Astrocyte of the hippocampus (primary cell): ENCODE results near the gene LRRC8A.
"Not testable (repeated sequence)": the region's sequence is repeated elsewhere in the genome, so short reads cannot be mapped to it uniquely, and the experiment has no call there.

Experiments used
- DNase-seq: peaks from one replicate; pipeline ENCODE4 v3.0.0; 2011; ENCODE audit warnings: low read depth, low spot score

LRRC8A gene

DNA sequence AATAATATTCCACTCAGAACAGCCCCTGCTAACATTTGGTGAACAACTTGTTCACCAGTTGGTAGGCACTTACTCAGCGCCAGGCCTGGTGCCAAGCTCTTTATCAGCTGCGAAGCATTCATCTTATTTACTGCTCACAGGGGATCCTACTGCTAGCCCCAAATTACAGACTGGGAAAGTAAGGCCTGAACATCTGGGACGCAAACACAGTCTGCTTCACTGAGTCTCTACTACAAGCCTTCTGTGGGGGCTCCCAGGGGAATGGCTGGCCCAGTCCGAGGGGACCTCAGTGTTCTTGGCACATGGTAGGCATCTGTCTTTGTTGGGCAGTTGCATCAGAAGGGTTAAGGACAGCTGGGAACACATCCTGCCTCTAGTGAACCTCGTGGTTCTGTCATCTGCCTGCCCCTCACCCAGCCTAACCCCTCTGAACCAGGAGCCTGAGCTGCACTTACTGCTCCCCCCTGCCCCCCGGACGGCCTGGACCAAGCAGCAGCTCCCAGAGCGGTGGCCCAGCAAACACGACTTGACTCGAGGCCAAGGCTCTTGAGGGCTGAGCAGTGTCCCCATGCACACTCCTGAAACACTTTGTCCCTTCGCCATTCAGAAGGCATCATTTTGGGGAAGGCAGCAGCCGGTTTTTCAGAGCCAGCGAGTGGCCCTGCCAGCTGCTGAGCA is 38.6 kb downstream of the LRRC8A start, which contains the start of gene PHYHD1:
Gene PHYHD1 (plus strand): TSS at position 602 of the 678 bp plus-strand sequence. CDS start 1,342 bp downstream, outside the sequence.
- DNase-seq, result peak; percentile 70

DNA sequence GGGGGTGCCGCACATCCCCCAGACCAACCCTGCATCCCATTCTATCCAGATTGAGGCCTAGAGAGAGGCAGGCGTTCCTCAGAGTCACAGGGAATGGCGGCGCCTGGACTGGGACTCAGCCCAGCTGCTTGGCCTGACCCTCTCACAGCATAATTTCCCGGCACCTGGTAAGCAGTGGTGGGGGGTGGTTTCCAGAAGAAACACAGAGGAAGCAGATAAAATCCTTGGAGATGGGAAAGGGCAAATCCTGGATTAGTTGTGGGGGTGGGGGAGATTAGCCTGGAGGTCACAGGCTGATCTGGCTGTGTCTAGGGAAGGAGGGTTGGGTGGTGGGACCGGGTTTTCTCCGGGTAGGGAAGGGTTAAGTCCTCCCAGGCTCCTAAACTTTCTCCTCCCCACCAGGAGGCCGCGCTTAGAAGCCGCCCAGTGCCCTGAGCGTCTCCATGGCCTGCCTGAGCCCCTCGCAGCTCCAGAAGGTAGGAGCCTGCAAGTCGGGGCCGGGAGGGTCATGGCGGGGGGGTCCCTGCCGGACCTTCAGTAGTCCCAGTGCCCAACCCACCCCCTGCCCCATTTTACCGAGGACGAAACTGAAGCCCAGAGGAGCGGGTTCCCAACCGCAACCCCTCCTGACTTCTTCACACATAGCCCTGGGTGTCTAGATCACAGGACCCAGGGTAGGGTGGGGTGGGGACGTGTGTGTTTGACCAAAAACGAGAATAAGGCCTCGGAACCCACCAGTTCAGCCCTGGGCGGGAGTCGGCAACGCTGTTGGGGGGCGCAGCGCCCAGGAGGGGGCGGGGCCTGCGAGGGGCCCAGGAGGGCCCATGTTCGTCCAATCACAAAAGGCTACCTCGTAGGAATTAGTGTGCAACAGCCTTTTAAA is 40.2 kb downstream of the LRRC8A start:
- DNase-seq, result peak; percentile 71

DNA sequence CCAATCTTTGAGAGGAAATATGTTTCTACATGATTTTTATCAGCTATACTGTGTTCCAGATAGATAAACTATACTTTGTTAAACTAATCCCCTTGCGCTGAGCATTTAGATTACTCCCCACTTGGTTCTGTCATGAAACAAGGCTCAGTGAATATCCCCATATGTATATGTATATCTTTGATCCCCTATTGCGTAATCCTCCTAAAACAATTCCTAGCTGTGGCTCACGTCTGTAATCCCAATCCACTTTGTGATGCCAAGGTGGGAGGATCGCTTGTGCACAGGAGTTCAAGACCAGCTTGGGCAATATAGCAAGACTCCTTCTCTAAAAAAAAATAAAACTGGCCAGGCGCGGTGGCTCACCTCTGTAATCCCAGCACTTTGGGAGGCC is 41.6 kb downstream of the LRRC8A start:
- no peak for DNase-seq

DNA sequence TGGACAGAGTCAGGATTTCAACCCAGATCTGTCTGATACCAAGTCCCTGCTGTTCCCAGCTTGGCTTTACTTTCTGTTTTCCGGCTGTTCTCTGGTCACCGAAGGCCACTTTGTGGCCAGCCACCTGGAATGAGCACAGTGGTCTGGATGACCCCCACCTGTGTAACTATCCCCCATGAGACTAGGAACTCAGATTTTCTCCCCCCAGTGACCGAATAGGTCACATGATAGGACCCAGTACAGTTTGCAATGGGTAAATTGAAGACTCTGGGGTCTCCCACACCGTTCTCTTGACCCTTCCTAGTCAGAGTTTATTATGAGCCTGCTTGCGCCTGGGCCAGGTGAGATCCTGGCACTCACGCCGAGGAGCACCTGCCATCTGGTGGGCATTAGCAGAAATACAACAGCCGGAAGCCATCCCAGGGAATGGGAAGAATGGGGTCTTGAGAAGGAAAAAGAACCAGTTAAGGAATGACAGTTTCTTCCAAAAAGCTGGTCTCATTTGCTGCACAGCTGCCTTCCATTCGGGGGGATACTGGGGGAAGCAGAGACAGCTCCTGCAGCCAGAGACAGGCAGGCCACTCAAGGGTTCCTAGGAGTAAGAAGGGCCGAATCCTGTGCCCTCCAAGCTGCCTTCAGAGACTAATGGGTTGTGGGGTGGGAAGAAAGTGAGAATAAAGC is 45.9 kb downstream of the LRRC8A start:
- DNase-seq, result peak; percentile 77

DNA sequence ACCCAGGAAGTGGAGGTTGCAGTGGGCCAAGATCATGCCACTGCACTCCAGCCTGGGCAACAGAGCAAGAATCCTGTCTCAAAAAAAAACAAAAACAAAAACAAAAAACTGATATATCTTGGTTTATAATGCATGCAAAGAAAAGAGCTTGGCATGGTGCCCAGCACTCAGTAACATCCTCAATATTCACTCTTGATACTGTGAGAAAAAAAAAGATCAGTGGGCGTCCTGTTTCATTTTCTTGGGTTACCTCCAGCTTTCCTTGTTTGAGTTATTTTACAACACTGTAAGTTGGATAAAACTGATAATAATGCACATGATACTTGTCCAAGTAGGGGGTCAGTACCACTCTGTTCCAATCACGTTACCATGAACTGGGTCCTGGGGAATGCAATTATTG is 46.7 kb downstream of the LRRC8A start:
- DNase-seq, result no peak

DNA sequence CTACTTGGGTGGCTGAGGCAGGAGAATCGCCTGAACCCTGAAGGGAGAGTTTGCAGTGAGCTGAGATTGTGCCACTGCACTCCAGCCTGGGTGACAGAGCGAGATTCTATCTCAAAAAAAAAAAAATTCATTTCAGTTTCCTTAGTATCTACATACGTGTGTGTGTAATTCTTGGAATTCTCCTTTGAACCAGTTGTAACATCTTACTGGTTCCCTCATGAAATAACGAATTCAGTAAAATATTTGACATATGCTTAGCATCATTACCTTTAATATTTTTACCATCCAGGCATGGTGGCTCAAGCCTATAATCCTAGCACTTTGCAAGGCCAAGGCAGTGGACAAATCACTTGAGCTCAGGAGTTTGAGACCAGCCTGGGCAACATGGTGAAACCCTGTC is 47.6 kb downstream of the LRRC8A start:
- no peak for DNase-seq

DNA sequence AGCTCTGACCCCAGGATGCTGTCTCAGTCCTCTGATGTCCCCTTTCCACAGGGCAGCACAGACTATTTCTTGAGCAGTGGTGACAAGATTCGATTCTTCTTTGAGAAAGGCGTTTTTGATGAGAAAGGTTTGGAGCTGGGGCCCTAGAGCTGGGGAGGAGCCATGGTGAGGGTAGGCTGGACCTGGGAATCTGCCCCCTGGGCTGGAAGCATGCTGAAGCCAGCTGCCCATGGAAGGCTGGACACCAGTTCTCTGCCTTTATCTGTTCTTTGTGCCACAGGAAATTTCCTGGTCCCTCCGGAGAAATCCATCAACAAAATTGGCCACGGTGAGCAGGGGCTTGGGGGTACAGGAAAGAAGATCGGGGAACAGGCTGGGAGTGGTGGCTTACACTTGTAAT is 51.8 kb downstream of the LRRC8A start:
- DNase-seq, result no peak

DNA sequence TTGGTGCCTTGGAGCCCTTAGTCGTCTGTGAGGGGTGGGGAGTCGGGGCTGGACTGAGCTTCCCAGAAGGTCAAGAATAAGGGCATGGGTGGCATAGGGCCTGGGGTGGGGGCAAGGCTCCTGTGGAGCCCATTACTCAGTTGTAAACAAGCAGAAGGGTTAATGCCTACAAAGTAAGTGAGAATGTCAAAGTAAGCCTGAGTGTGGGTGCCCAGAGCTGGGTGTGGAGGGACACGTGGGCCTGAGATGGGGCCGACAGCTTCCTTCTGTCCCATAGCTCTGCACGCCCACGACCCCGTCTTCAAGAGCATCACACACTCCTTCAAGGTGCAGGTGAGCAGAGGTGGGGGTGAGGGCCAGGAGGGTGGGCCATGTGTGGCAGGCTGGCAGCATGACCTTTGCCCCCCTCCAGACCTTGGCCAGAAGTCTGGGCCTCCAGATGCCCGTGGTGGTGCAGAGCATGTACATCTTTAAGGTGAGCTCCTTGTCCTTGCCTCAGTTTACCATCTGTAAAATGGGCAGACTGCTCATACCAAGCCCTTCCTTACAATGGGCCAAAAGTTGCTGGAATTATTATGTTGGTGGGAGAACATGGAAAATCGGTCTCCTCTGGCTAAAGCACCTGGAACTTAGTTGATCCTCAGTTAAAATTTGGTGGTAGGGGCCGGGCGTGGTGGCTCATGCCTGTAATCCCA is 54.4 kb downstream of the LRRC8A start:
- no peak for DNase-seq

DNA sequence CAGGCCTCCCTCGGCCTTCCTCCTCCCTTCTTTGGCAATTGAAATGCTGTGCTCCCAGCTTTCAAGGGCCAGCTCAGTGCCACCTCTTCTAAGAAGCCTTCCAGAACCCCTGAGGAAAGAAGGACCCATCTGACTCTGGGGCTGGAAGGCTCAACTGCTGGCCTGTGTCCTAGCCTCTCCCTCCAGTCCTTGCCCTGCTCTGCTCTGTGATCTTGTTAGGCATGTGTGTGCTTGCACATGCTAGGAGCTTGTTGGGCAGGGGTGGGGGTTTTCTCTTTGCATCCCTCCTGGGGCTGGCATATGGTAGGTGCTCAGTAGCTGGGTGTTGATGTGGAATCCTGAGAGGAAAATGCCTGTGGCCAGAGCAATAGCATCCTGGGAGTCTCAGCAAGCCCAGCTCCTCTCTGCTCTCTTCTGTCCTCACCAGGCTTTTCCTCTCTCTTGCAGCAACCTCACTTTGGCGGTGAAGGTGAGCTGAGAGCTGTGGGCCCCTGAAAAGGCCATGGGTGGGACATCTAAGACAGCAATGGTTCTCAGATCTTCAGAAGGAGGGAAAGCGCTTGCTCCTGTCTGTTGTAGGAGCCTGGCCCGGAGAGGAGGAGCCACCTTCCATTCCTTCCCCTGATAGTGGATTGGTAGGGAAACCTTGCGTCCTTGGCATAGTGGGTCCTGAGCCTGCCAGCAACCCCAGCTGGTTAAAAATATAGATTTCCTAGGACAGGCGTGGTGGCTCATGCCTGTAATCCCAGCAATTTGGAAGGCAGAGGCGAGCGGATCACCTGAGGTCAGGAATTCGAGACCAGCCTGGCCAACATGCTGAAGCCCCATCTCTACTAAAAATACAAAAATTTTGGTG is 55.6 kb downstream of the LRRC8A start:
- no peak for DNase-seq

DNA sequence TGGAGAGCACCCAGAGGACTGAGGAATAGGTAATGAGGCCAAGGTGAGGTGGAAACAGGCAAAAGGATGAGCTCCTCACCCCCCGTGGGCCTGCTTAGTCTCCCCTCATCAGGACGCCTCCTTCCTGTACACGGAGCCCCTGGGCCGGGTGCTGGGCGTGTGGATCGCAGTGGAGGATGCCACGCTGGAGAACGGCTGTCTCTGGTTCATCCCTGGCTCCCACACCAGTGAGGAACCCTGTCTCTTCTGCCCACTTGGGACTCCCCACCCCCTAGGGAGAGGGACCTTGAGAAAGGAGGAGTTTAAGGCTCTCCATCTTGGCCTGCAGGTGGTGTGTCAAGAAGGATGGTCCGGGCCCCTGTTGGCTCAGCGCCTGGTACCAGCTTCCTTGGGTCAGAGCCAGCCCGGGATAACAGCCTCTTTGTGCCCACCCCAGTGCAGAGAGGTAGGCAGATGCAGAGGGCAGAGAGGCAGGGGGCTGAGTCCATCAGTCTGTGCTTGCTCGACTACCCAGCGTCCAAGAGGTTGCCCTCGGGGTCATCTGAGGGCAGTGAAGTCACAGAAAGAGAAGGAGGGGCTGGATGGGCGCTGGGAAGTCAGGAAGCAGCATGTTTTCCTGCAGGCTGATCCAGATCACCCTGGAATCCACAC is 58.5 kb downstream of the LRRC8A start:
- no peak for DNase-seq

DNA sequence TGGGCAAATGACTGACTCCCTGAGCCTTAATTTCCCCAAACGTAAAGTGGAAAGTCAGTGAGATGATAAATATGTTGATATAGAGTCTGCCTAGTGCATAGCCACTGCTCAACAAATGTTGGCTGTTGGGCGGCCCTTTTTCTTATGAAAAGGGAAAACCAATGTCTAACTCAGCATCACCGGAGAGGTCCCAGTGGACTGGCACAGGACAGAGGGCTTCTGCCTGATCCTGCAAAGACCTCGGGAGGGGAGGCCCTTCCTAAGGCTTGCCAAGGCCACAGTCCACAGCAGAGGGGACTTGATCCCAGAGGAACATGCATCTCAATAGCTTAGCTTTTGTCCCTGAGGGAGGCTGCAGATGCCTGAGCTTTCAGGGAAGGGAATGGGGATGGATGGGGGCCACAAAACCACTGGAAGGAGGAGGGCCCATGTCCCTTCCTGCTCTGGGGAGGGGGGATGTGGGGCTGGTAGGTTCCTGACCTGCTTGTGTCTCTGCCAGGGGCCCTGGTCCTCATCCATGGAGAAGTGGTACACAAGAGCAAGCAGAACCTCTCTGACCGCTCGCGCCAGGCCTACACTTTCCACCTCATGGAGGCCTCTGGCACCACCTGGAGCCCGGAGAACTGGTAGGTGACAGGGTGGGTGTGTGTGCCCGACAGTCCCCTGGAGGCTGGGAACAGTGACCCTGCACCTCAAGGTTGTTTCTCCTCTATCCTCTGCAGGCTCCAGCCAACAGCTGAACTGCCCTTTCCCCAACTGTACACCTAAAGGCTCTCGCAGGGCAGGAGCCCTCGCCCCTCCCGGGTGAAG is 59.2 kb downstream of the LRRC8A start:
- DNase-seq, result no peak

DNA sequence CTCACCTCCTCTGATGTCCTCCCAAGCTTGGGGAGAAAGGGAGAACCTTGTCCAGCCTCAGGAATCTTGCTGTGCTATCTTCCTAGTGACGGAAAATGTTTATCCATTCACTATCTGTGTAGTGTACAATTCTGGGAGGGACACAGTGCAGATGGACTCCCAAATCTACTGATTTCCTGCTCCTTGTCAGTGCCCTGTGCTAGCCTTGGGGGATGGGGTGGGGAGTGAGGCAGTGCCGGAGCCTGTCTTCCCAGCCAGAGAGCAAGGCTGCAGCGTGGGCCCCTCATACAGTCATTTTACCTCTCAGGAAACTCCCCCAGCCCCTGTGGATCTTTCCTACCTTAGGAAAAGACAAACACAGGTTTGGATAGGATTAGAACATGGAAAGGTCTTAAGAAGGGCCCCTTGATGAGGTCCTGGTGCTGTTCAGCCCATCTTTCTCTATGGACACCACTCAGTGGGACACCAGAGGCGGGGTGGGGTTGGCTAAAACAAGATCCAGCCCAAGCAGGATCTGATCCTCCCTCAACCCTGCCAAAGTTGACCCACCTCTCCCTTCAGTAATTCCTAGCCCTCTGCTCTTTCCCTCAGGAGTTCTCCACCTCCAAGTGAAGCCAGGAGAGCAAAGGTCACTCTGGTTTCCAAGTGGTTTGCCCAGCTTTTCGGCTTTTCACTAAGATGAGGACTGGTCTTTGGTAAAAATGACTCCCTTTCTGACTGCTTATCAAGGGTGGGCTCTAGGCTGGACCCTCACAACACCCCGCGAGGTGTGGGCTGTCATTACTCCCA is 62.1 kb downstream of the LRRC8A start:
- DNase-seq, result no peak

DNA sequence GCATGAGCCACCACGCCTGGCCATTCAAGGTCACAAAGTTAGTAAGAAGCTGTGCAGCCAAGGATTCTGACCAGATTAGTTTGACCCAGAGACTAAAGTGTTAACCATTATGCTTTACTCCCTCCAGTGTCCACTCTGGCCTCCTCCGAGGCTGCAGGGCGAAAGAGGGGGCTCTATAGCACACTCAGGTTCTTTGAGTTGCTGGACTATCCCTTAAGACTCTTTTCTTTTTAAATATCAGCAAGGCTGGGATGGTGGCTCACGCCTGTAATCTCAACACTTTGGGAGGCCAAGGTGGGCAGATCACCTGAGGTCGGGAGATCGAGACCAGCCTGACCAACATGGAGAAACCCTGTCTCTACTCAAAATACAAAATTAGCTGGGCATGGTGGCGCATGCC is 63.0 kb downstream of the LRRC8A start:
- not testable (repeated sequence) for DNase-seq

DNA sequence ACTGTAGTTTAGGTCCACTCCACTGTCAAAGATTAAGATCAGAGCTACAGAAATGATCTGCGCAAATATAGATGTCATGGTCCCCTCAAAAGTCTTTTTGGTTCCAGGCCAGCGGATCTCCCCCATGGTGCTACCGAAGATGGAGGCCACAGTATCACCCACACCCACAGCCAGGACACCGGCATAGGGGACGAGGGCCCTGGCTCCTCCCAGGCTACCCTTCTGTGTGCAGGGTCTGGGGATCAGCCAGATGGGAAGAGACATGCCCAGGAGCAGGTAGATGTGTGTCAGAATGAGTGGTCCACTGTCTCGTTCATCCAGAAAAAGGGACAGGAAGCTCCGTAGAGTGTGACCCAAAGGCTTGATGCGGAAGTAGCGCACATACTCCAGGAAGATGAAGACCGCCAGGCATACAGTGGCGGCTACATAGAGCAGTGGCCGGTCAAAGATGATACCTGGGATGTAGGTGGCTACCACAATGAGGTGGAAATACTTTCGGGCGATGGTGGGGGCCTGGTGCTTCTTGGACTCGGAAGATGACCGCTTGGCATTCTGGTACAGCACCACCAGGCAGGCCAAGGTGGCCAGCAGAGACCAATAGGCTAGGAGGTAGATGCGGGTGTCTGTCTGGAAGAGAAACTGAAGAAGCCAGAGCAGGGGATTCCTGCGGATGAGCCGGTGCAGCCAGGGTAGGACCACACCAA is 64.0 kb downstream of the LRRC8A start:
- DNase-seq, result no peak

DNA sequence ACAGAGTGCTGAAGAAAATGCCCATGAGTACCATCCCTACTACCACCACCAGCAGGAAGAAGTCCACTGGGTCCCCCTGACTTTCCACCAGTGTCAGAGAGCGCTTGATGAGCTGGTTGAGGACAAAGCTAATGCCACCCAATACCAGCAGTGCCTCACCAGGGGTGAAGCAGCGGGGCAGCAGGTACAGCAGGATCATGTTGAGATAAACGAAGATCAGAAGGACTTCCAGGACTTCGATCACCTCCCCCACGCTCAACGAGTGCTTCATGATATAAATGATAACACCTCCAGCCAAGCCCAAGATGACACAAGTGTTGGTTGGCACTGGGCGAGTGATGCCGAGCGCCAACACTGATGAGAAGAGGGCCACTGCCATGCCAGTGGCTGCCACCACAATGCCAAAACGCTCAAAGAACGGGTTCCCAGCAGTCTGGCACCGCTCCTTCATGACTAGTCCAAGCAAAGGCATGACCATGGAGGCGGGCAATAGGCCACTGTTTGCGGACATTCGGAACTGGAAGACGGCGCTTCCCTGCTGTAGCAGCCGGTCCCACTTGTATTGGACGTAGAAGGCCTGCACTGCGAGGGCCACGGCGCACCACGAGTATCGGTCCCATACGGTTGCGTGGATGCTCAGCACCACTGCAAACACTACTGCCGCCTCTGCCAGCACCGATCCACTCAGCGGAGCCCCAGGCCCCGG is 64.8 kb downstream of the LRRC8A start:
- peak; percentile 56 for DNase-seq

DNA sequence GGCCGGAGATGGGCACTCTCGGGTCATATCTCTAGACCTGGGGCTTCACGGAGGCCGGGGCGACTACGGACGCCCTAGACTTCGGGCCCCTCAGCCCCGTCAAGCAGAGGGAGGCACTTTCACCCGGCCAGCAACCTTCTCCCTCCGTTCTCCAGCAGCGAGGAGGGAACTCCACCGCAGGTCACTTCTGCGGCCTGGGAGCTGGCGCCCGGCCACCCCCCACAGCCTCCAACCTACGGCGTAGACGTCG is 65.3 kb downstream of the LRRC8A start:
- no peak for DNase-seq

DNA sequence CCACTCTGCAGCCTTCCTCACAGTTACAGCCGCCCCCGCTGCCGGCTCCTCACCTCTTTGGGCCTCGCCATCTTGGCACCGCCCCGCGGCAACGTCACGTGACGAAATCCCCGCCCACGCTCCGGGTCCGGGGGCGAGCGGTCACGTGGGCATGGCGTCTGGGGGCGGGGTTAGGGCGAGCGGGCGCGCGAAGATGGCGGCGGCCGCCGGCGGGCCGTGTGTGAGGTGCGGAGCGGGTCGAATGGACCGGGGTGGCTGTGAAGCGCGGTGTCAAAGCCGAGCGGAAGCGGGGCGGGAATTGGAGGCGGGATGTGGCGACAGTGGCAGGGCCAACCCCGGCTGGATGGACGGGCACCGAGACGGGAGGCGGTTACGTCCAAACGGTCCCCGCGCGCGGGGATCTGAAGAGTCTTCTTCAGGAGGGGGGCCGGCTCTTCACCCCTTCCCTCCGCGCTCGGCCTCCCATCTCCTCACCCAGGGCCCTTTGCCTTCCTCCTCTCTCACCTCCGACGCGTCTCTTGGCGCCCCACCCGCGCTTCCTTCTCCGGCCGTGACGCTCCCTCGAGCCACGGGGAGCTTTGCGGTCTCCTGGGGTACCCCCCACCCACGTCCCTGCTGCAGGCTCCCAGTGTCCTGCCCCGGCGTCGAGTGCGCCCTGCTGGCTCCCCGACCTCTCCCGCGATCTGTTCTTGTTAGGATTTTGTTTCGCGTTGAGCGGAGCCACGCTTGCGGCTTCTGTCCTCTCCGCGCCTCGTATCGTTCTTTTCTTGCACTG is 65.8 kb downstream of the LRRC8A start, which contains the start of the genes DOLK and NUP188:
Gene DOLK (minus strand): TSS at position 77 of the 775 bp plus-strand sequence. CDS start 300 bp downstream, outside the sequence.
Gene NUP188 (plus strand): TSS at position 173 of the 775 bp plus-strand sequence. CDS start 21 bp downstream, at position 194.
- DNase-seq, result peak; percentile 98
